ENCODE measurements around the gene GAS2L1.

GRCh38 chr22:29320546-29320945 is 14.1 kb downstream of the GAS2L1 start:
- TF ChIP-seq CTCF (IDR thresholded peaks at IDR 0.05) (no peak), POLR2A (IDR thresholded peaks at IDR 0.05) (no peak)
